Measurements from ENCODE around the gene KIF3C. TPM values are rescaled to one million over a fixed set of nuclear protein-coding genes. Genes with fewer than 3 reads are reported as not detected.

KIF3C gene
- total RNA-seq, 1 experiment from 2014 or later, result 55.7 TPM

GRCh38 chr2:25920786-25921415 lies 61.4 kb downstream of the KIF3C start:
- in situ Hi-C loops (cut with HindIII; ENCODE audit: low pct_unique_long_range_greater_than_20kb, low sequenced_read_pairs) (no loop called here), intact Hi-C loops (cut with micrococcal nuclease; ENCODE audit: unreplicated experiment) (no loop called here)
- TF ChIP-seq SIN3A (IDR thresholded peaks at IDR 0.05; ENCODE audit: borderline replicate concordance, insufficient read depth, low read depth, low read length) (no peak), POLR2AphosphoS5 (IDR thresholded peaks at IDR 0.05; ENCODE audit: low read depth, low read length) (no peak), REST (IDR thresholded peaks at IDR 0.05; ENCODE audit: insufficient read depth in 1 of 2, low read depth in 2 of 2, low read length in 1 of 2) (no peak), TCF7L2 (IDR thresholded peaks at IDR 0.05; ENCODE audit: low read depth, low read length) (no peak)
- TF ChIP-seq, protein P1, sequence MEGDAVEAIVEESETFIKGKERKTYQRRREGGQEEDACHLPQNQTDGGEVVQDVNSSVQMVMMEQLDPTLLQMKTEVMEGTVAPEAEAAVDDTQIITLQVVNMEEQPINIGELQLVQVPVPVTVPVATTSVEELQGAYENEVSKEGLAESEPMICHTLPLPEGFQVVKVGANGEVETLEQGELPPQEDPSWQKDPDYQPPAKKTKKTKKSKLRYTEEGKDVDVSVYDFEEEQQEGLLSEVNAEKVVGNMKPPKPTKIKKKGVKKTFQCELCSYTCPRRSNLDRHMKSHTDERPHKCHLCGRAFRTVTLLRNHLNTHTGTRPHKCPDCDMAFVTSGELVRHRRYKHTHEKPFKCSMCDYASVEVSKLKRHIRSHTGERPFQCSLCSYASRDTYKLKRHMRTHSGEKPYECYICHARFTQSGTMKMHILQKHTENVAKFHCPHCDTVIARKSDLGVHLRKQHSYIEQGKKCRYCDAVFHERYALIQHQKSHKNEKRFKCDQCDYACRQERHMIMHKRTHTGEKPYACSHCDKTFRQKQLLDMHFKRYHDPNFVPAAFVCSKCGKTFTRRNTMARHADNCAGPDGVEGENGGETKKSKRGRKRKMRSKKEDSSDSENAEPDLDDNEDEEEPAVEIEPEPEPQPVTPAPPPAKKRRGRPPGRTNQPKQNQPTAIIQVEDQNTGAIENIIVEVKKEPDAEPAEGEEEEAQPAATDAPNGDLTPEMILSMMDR (IDR thresholded peaks at IDR 0.05), result no peak
- Histone ChIP-seq H3K36me3 (ENCODE audit: control insufficient read depth, insufficient read depth, low read length) (no peaks in the 10 kb centered on the region), H3K4me1 (ENCODE audit: control insufficient read depth, insufficient read depth, low read length) (no peaks in the 10 kb centered on the region), H3K27ac (ENCODE audit: low read length) (no peak overlapping the region), H3K27me3 (ENCODE audit: control insufficient read depth, insufficient read depth, low read length) (no peaks in the 10 kb centered on the region), H3K9me3 (ENCODE audit: control insufficient read depth, insufficient read depth, low read depth, low read length) (no peaks in the 10 kb centered on the region), H3K4me3 (ENCODE audit: low read depth in 2 of 2, low read length in 2 of 2) (no peak overlapping the region)
- CTCF ChIA-PET, result no interaction called here
- DNase-seq (ENCODE audit: low read depth, low spot score) (no peak), ATAC-seq (no peak)
- BruUV-seq (replicated peaks), result no TSS peak
- POLR2A ChIA-PET, result no interaction called here

DNA sequence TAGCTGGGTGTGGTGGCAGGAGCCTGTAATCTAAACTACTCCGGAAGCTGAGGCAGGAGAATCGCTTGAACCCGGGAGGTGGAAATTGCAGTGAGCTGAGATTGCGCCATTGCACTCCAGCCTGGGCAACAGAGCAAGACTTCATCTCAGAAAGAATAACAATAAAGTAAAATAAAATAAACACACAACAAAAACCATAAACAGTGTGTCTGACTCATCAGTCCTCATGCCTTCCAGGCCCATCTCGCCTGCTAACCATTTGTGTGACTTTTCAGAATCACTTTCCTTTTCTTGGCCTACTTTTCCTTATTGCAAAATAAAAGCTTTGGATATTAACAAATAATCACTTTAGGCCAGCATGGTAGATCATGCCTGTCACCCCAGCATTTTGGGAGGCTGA lies 62.0 kb downstream of the KIF3C start:
- TF ChIP-seq REST (IDR thresholded peaks at IDR 0.05; ENCODE audit: insufficient read depth in 1 of 2, low read depth in 2 of 2, low read length in 1 of 2) (no peak), TCF7L2 (IDR thresholded peaks at IDR 0.05; ENCODE audit: low read depth, low read length) (no peak), POLR2AphosphoS5 (IDR thresholded peaks at IDR 0.05; ENCODE audit: low read depth, low read length) (no peak), SIN3A (IDR thresholded peaks at IDR 0.05; ENCODE audit: borderline replicate concordance, insufficient read depth, low read depth, low read length) (no peak)
- TF ChIP-seq, protein P1 (IDR thresholded peaks at IDR 0.05), result no peak
- no peaks in the 10 kb centered on the region for H3K36me3 ChIP-seq (ENCODE audit: control insufficient read depth, insufficient read depth, low read length)
- H3K4me1 ChIP-seq (ENCODE audit: control insufficient read depth, insufficient read depth, low read length), result no peaks in the 10 kb centered on the region
- in situ Hi-C loops (cut with HindIII; ENCODE audit: low pct_unique_long_range_greater_than_20kb, low sequenced_read_pairs) (no loop called here), intact Hi-C loops (cut with micrococcal nuclease; ENCODE audit: unreplicated experiment) (no loop called here)
- no peak overlapping the region for H3K4me3 ChIP-seq (ENCODE audit: low read depth in 2 of 2, low read length in 2 of 2)
- ChIA-PET POLR2A (no interaction called here), CTCF (interaction anchor here (0.7 kb wide), 1 partner anchor 26 kb away, joined by 3 read pairs; no protein-coding TSS in a partner anchor)
- no peak overlapping the region for H3K27ac ChIP-seq (ENCODE audit: low read length)
- no TSS peak for BruUV-seq (replicated peaks)
- no peaks in the 10 kb centered on the region for H3K9me3 ChIP-seq (ENCODE audit: control insufficient read depth, insufficient read depth, low read depth, low read length)
- no peak for DNase-seq (ENCODE audit: low read depth, low spot score)
- no peaks in the 10 kb centered on the region for H3K27me3 ChIP-seq (ENCODE audit: control insufficient read depth, insufficient read depth, low read length)
- peak; percentile 84 for ATAC-seq

All from Panc1 (cell line).